Hematopoietic multipotent progenitor cell (in vitro differentiated cells): Measurements from ENCODE around the gene ARL6IP4. TPM values are rescaled to one million over a fixed set of nuclear protein-coding genes. Genes with fewer than 3 reads are reported as not detected.

Experiments
- DNase-seq, 3 donors: peaks; one replicate each; pipeline ENCODE4 v3.0.0-alpha.2; 2011 to 2015; ENCODE audit warnings: low read depth in 2 of 3, low spot score in 2 of 3
- total RNA-seq: library from RNA; depleted of rRNA; stranded (reverse); fragments of >200 nt; gene quantifications from one replicate; pipeline ENCODE4 v1.2.3, GENCODE V29; 2012

ARL6IP4 gene
- total RNA-seq, 1 donor = 83.5 TPM

DNA sequence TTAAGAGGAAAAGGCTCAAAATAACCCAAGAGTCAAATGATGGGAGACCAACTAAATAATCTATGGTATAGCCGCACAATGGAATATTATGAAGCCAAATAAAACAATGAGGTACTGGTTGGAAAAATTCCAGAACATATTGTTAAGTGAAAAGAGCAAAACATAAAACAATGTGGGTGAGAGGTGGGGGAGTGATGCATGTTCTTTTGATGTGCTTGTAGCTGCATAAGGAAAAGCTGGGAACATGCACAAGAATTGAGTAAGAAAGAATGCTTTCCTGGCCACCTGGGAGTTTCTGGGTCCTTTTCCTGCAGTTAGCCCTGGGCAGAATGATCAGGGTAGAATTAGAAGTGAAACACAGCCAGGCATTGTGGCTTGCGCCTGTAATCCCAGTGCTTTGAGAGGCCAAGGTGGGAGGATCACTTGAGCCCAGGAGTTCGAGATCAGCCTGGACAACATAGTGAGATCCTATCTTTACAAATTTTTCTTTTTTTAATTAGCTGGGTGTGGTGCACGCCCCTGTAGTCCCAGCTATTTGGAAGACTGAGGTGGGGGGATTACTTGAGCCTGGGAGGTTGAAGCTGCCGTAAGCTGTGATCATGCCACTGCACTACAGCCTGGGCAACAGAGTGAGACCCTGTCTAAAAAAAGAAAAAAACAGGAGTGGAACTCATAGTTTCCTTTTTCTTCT lies 22.1 kb upstream of the ARL6IP4 start:
- no peak for DNase-seq

DNA sequence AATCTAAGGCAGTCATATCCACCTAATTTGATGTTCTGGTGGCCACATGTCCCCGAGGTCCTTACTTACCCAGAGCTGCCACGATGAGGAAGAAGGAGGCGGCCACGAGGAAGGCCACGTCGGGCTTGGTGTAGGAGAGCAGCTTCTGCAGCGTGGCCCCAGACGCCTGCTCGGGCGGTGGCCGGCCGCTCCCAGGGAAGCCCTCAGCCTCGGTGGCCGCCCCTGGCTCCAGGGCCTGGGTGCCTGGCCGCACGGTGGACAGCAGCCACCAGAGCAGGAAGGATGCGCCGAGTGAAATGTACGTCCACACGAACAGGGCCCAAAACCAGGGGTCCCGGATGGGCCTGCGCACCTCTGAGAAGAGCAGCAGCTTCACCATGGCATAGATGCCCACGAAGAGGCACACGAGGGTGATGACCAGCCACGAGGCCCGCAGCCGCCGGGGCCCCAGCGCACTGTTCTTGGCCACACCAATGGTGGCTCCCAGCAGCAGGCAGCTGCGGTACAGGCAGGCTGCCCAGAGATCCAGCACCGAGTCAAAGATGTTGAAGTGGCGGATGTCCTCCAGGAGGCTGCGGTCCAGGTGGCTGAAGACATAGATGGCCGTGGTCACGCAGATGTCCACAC lies 20.8 kb upstream of the ARL6IP4 start:
- no peak for DNase-seq

GRCh38 chr12:122960193-122960569 lies 20.3 kb upstream of the ARL6IP4 start:
- no peak for DNase-seq

DNA sequence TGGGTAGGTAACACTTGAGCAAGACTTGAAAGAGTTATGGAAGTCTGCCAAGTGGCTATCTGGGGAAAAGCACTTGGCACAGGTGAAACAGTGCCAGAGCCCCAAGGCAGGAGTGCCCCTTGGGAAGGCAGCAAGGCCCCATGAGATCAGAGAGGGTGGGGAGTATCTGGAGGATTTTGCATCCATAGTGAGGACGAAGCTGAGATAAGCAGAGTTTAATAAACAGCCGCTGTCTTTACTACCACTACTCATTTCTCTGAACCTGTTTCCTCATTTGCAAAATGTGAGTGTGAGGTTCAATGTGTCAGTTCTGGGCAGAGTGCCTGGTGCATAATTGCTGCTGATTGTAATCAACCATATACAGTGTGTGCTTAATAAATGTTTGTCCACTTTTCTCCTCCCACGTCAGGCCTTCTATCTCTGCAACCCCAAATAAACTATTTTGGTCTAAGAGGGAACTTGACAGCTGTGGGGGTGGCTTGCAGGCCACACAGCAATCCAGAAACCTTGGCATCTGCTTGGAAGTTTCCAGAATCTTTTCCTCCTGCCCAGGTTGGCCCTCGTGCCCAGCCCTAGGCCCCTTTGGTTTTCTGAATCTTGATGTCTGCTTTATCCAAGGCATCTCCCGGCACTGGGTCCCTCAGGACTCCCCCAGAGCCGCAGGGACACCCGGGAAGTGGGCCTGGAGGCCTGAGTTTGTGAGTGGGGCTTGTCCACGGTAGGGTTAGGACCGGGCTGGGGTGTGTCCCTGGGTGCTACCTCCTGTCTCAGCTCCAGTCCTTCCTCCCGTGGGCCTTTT lies 18.8 kb upstream of the ARL6IP4 start:
- DNase-seq = no peak

GRCh38 chr12:122963941-122964265 lies 16.6 kb upstream of the ARL6IP4 start:
- no peak for DNase-seq

GRCh38 chr12:122964439-122965257 lies 15.8 kb upstream of the ARL6IP4 start:
- no peak for DNase-seq

DNA sequence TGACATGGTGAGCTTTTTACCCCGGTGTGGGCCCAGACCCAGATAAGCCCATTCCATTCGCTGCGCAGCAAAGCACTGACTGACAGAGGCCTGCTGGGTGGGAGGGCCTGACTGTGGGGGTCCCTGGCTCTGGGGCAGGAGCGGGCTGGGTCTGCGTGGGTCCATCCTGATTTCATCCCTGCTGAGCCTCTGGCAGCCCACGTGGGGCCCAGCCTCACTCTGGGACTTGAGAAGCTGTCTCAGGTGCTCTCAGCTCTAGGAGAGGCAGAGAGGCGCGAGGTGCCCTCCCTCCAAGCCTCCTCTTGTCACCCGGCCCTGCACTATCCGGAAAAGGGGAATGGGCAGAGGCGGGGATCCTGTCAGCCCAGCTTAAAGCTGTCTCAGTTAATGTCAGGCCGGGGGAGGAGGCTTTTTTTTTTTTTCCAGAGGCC lies 15.1 kb upstream of the ARL6IP4 start:
- no peak for DNase-seq

- peak; percentile 86 to 92 (median 91) for DNase-seq
These were observed 14.4 kb upstream of the ARL6IP4 start, which contains the start of gene ABCB9 for GRCh38 chr12:122965851-122966742. Gene ABCB9 (minus strand): TSS chr12:122966463. CDS start chr12:122960235, 6,228 bp downstream.

- DNase-seq = no peak
These were observed 13.5 kb upstream of the ARL6IP4 start for GRCh38 chr12:122966743-122967550.

DNA sequence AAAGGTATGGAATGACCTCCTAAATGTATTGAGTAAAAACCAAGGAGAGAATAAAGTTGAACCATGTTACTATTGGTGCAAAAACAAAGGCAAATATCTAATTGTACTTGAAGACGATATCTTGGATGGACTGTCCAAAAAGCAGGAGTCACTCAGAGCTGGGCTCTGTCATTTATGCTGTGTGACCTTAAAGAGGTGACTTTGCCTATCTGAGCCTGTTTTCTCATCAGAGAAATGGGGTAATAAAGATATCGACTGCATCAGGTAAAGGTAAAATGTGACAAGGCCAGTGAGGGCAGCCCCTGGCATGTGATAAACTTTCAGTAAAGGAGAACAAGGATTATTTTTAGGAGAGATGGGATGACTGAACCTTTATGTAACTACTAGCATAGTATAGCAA lies 12.4 kb upstream of the ARL6IP4 start:
- no peak for DNase-seq

- DNase-seq = no peak
These were observed 10.8 kb upstream of the ARL6IP4 start for GRCh38 chr12:122969676-122970075.

- DNase-seq = peak; percentile 92 to 99 (median 98)
These were observed 6.1 kb upstream of the ARL6IP4 start for GRCh38 chr12:122974274-122974891.

DNA sequence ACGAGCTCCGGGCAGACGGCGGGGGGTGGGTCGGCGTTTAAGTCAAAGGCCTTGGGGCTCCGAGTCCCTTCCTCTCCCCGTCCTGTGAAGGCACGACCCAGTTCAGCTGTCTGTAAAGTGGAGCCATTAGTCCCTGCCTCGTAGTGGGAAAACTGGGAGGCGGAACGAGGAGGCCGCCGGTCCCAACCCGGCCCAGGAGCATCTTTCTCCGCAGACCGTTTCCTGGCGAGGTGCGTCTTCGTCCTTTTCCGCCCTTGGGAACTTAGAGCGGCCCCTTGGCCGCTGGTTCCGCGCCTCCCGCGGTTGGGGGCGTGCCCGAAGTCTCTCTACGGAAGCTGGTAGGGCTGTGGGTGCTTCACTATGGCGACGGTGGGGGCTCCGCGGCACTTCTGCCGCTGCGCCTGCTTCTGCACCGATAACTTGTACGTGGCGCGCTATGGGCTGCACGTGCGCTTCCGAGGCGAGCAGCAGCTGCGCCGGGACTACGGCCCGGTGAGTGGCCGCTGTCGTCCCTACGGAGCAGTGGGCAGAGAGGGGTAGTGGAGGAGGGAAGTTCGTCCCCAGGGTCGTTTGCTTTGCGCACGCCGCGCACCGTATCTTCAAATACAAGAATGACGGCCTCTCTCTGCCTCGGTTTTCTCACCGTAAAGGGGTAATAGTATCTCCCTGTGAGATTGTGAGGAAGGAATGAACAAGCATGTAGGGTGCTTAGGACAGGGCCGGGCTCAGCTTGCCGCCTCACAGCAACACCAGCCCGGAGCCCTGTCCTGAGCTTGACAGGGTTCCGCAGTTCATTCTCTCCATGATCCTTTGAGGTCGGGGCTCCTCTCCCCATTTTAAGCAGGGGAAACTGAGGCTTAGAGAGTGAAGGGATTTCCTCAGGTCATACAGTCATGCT lies 5.3 kb upstream of the ARL6IP4 start, which contains the start of gene OGFOD2:
TSS of gene OGFOD2 (plus strand) at position 353 of the 898 bp plus-strand sequence. CDS start at position 361, 8 bp downstream.
- DNase-seq = peak; percentile 84 to 97 (median 93)

GRCh38 chr12:122975790-122976647 lies 4.5 kb upstream of the ARL6IP4 start:
- peak in 1 of 3 donors; percentile 33 for DNase-seq

GRCh38 chr12:122976648-122976975 lies 3.9 kb upstream of the ARL6IP4 start:
- no peak for DNase-seq

GRCh38 chr12:122977153-122977552 lies 3.3 kb upstream of the ARL6IP4 start:
- no peak for DNase-seq
